Medulla oblongata (tissue), 1 donor: ENCODE results near the gene CPNE2.
A peak's percentile ranks its signal among the peaks of the same experiment; 100 is the strongest.
"Not testable (repeated sequence)": the region's sequence is repeated elsewhere in the genome, so short reads cannot be mapped to it uniquely, and the experiment has no call there.

ENCODE experiments used
- DNase-seq: peaks from one replicate; pipeline ENCODE4 v3.0.0-alpha.2; 2015; ENCODE audit errors: extremely low spot score

CPNE2 gene

GRCh38 chr16:57098188-57098841, 5.9 kb downstream of the CPNE2 start:
- DNase-seq: no peak

DNA sequence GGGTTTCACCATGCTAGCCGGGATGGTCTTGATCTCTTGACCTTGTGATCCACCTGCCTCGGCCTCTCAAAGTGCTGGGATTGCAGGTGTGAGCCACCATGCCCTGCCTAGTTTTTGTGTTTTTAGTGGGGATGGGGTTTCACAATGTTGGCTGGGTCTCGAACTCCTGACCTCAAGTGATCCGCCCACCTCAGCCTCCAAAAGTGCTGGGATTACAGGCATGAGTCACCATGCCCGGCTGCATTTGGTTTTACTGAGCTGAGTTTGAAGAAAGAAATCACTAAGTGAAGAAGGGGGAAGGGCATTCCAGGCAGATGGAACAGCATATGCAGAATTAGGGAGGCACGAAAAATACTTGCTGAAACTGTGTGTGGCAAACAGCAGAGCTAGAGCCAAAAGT, 7.6 kb downstream of the CPNE2 start:
- DNase-seq: not testable (repeated sequence)

DNA sequence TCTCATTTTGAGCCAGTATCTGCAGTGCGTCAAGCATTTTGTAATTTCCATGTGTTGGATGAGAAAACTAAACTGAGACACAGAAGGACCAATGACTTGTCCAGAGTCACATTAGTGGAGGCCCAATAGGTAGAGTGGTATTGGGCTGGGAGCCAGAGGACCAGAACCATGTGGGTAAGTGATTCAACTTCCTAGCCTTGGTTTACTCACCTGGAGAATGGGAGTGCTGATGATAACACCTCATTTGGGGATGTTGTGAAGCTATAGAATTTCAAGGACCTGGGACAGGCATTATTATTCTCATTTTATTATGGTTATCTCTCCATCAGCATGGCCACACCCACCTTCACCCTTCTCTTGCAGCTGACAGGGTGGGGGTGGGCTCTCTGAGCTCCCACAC, 8.1 kb downstream of the CPNE2 start:
- DNase-seq: no peak

DNA sequence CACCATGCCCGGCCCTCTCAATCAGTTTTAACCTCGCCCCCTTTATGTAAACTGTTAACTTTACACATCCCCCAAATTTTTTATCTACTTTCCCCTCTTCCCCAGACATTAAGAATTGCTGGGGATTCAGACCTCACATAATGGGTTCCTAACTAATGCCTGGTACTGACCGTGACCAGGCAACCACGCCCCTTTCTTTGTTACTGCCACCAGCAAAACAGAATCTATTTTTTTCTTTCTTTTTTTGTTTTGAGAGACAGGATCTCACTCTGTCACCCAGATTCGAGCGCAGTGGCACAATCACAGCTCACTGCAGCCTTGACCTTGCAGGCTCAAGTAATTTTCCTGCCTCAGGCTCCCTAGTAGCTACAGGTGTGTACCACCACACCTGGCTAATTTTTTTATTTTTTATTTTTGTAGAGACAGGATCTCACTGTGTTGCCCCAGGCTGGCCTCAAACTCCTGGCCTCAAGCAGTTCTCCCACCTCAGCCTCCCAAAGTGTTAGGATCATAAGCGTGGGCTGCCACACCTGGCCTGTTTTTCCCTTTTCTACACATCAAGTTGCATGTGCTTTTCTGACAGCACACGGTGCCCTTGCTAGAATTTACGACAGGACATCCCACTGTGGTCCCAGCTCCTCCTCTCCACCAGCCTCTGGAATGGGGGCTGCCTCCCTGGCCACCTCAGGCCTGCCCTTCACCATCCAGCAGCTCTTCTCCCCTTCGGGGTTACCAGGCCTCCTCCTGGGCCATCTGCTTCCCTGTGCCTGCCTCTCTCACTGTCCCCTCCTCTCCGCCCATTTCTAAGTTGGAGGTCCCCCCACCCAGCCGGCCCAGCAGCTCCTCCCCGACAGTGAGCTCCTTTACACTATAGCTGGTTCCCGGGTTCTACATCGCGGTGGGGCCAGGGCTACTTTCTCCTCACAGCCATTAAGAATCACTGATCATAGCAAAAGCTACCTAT, 10.8 kb downstream of the CPNE2 start:
- peak; percentile 62 for DNase-seq

DNA sequence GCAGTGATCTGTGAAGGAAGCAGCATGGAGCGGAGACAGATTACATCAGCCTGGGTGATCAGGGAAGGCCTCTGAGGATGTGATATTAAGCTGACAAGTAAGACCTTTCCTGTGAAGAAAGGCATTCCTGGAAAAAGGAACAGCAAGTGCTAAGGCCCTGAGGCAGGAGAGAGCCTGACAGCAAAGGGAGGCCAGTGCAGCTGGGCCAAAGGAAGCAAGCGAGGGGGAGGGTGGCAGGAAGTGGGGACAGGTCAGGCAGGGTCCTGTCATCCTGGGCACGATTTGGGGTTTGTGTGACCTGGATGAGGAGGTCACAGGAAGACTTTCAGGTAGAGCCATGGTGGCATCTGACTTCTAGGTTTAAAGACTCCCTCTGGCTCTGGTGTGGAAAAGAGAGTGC, 12.3 kb downstream of the CPNE2 start:
- DNase-seq: no peak

- no peak for DNase-seq
Observed at GRCh38 chr16:57105184-57105583, 12.8 kb downstream of the CPNE2 start.

- no peak for DNase-seq
Observed at GRCh38 chr16:57106767-57107166, 14.4 kb downstream of the CPNE2 start.

GRCh38 chr16:57107321-57107922, 15.0 kb downstream of the CPNE2 start:
- DNase-seq: peak; percentile 61

- DNase-seq: no peak
Observed at GRCh38 chr16:57108432-57108831, 16.0 kb downstream of the CPNE2 start.

- DNase-seq: not testable (repeated sequence)
Observed at GRCh38 chr16:57109259-57110105, 17.1 kb downstream of the CPNE2 start.

DNA sequence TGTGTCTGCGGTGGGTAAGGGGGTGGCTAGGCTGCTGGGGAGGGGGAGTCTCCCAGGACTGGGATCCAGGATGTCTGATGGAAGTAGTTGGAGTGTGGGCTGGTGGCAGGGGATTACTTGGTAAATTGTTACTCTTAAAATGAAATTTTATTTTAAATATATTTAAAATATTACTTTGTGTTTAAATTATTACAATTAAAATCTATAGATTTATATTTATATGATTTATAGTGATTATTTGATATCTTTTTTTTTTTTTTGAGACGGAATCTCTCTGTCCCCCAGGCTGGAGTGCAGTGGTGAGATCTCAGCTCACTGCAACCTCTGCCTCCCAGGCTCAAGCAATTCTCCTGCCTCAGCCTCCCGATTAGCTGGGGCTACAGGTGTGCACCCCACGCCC, 18.6 kb downstream of the CPNE2 start:
- no peak for DNase-seq

DNA sequence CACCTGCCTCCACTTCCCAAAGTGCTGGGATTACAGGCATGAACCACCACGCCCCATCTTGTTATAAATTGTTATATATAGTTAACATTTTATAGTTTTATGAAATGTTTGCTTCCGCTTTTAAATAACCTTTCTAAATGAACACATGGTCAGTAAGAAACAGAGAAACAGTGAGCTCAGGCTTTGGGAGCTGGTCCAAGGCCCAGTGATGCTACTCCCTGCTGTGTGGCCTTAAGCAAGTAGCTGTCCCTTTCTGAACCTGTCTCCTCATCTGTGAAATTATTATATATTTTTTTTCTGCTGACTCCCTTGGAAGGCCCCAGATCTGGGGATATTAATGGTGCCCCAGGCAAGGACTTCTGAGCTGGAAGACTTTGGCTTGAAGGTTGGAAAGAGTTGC, 19.0 kb downstream of the CPNE2 start:
- DNase-seq: no peak

GRCh38 chr16:57112403-57113041, 20.1 kb downstream of the CPNE2 start:
- no peak for DNase-seq

DNA sequence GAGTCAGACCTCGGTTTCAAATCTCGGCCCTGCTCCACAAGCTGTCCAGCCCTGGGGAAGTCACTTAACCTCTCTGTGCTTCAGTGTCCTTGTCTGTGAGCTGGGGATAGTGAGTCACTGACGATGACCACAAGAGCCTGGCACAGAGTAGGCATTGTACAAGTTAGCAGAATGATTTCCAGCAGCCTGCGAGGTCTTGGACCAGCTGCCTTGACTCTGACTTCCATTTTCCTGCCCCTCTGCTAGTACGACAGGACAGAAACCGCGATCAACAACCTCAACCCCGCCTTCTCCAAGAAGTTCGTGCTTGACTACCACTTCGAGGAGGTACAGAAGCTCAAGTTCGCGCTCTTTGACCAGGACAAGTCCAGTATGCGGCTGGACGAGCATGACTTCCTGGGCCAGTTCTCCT, 20.7 kb downstream of the CPNE2 start:
- peak; percentile 70 for DNase-seq

DNA sequence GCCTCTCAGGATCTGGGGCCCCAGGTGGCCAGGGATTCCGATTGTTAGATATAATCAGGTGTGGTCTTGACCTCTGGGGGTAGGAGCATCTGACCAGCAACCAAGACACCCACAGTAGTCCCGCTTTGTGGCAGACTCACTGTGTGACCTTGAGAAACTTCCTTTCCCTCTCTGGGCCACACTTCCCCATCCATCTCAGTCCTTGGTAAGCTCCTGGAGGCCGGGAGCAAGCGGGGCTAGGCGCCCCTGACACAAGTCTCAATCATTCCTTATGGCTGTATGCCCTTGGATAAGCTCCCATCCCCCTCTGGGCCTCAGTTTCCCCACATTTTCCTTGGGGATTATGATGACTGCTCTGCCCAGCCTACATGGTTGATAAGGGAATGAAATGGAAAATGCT, 21.3 kb downstream of the CPNE2 start:
- no peak for DNase-seq

GRCh38 chr16:57115168-57115513, 22.8 kb downstream of the CPNE2 start:
- DNase-seq: no peak

DNA sequence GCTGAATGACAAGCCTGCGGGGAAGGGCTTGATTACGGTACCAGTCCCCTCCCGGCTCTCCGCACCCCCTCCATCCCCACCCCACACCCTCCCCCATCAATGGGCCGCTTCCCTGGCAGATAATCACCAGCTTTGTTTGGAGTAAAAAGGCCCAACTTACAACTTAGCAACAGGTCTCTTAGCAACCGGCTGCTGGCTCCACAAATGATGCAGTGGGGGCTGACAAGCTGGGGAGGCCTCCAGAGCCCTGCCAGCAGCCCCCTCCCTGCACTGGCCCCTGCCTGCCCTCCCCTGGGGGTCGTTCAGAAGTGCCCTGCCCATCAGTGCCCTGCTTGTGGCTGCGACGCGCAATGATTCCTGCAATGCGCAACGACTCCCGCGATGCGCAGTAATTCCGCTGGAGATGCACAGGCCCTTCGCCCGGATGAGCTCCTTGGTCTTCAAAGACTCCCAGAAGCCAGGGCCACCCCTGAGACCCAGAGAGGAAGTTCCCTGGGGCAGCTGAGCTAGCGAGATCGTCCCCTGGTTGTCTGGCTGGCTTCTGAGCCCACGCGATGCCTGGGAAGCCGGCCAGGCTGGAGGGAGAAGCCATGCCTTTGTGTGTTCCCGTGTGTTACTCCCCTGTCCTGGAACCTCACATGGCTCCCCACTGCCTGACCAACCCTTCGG, 23.3 kb downstream of the CPNE2 start:
- peak; percentile 98 for DNase-seq

DNA sequence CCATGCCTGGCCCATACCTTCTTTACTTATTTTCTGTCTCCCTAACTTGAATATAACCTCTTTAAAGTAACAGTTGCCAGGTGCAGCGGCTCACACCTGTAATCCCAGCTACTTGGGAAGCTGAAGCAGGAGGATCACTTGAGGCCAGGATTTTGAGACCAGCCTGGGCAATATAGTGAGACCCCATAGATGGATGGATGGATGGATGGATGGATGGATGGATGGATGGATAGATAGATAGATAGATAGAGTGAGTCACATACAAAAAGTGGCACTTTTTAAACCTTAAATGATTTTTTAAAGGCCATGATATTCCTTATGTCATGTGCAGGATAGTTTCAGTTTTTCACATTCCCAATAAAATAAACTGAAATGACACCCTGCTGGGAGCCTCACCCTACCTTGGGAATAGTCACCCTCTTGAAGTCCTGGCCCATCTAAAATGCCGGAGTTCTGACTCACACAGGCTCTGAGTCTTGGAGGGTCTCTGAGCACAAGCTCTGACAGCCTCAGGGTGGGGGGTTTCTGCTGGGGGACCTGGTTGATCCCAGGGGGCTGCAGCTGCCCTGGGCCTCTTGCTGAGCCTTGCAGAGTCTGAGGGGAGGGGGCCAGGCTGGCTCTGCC, 26.2 kb downstream of the CPNE2 start:
- DNase-seq: no peak

DNA sequence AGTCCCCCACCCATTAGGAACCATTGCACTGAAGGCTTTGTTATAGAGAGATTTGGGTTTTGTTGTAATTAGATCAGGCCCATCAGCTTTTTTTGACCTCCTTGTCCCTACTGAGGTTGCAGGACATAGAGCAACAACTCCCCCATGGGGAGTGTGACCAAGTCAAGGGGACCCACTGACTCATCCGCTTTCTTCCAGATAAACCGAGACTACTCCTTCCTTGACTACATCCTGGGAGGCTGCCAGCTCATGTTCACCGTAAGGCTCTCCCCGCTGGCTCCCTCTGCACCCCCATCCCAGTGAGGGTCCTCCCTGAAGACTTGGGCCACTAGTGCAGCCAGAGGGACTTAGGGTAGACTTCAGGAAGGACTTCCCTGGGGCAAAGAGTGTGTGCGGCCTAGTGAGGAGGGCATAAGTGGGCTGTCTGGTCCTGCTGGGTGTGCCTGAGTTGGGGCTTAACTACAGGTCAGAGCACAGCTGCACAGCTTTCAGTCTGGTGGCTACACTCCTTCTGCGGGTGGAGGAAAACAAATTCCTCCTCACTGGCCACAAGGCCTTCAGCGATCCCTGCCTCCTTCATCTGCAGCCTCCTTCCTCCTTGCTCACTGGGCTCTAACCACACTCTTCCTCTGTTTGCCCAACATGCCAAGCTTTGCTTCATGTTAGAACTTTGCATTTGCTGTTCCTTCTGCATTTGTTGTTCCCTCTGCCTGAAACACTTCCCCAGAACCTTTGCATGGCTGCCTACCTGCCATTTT, 31.0 kb downstream of the CPNE2 start:
- no peak for DNase-seq
